ENCODE data around the gene OR14C36. TPM values are rescaled to one million over a fixed set of nuclear protein-coding genes. Genes with fewer than 3 reads are reported as not detected.
"Not testable (repeated sequence)": the region's sequence is repeated elsewhere in the genome, so short reads cannot be mapped to it uniquely, and the experiment has no call there.

The OR14C36 gene
- total RNA-seq, 2 experiments from 2014 or later: not detected

DNA sequence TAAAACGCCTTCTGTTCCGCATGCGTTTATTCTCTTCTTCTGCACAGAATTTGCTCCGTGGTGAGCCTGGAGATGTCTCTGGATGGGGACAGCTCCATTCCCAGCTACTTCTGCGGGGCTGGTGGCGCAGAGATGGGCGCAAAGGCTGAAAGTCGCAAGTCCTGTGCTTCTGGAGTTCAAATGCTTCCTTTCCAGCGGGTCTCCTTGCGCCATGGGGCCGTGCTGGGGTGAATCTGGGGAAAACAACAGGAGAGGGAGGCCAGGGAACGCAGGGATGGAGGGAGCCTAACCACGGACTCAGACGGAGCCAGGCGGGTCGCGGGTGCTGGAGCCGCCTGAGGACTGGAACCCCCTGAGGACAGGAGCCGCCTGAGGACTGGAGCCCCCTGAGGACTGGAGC lies 42.5 kb upstream of the OR14C36 start:
- Histone ChIP-seq H3K4me2 (ENCODE audit: low read length) (no peak overlapping the region), H3K36me3 (ENCODE audit: insufficient read depth, low read length) (no peaks in the 10 kb centered on the region), H3K9me2 (ENCODE audit: insufficient read depth, low read length) (no peaks in the 10 kb centered on the region), H4K20me1 (ENCODE audit: insufficient read depth, low read length) (no peaks in the 10 kb centered on the region), H3K4me1 (ENCODE audit: insufficient read depth, low read length, poor library complexity, severe bottlenecking) (no peaks in the 10 kb centered on the region), H2AFZ (ENCODE audit: low read length) (no peak overlapping the region), H3K4me3 (ENCODE audit: low read depth, low read length, poor library complexity, severe bottlenecking) (no peak overlapping the region), H3K79me2 (ENCODE audit: insufficient read depth, low read depth, low read length) (no peaks in the 10 kb centered on the region), H3K9me3 (ENCODE audit: low read length) (no peaks in the 10 kb centered on the region), H3K27ac (ENCODE audit: low read depth, low read length, poor library complexity, severe bottlenecking) (no peak overlapping the region)
- ChIA-PET POLR2A (no interaction called here), CTCF (ENCODE audit: unreplicated experiment) (no interaction called here)
- no TSS peak for BruUV-seq (replicated peaks)
- intact Hi-C loops (cut with micrococcal nuclease; ENCODE audit: unreplicated experiment): no loop called here
- TF ChIP-seq, protein P1, sequence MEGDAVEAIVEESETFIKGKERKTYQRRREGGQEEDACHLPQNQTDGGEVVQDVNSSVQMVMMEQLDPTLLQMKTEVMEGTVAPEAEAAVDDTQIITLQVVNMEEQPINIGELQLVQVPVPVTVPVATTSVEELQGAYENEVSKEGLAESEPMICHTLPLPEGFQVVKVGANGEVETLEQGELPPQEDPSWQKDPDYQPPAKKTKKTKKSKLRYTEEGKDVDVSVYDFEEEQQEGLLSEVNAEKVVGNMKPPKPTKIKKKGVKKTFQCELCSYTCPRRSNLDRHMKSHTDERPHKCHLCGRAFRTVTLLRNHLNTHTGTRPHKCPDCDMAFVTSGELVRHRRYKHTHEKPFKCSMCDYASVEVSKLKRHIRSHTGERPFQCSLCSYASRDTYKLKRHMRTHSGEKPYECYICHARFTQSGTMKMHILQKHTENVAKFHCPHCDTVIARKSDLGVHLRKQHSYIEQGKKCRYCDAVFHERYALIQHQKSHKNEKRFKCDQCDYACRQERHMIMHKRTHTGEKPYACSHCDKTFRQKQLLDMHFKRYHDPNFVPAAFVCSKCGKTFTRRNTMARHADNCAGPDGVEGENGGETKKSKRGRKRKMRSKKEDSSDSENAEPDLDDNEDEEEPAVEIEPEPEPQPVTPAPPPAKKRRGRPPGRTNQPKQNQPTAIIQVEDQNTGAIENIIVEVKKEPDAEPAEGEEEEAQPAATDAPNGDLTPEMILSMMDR (conservative IDR thresholded peaks at IDR 0.05; ENCODE audit: low read length): no peak
- TF ChIP-seq EZH2phosphoT487 (IDR thresholded peaks at IDR 0.05; ENCODE audit: borderline replicate concordance, low read depth, low read length): no peak
- no peak for DNase-seq (ENCODE audit: low spot score)

DNA sequence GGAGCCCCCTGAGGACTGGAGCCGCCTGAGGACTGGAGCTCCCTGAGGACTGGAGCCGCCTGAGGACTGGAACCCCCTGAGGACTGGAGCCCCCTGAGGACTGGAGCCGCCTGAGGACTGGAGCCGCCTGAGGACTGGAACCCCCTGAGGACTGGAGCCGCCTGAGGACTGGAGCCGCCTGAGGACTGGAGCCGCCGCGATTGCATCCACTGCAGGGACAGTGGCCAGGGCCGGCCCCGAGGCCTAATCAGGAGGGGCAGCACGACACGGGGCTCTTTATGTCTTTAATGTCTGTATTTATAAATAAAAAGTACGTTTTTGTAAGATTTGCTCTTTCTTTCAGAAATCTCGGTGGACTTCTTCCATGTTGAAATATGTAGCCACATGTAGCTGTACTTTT lies 41.8 kb upstream of the OR14C36 start:
- H3K4me1 ChIP-seq (ENCODE audit: insufficient read depth, low read length, poor library complexity, severe bottlenecking); H3K4me3 ChIP-seq (ENCODE audit: low read depth, low read length, poor library complexity, severe bottlenecking); DNase-seq (ENCODE audit: low spot score); H3K4me2 ChIP-seq (ENCODE audit: low read length); H3K36me3 ChIP-seq (ENCODE audit: insufficient read depth, low read length); H3K27ac ChIP-seq (ENCODE audit: low read depth, low read length, poor library complexity, severe bottlenecking); CTCF ChIA-PET (ENCODE audit: unreplicated experiment); intact Hi-C loops (cut with micrococcal nuclease; ENCODE audit: unreplicated experiment); H3K9me3 ChIP-seq (ENCODE audit: low read length); BruUV-seq (replicated peaks); H4K20me1 ChIP-seq (ENCODE audit: insufficient read depth, low read length); H3K79me2 ChIP-seq (ENCODE audit: insufficient read depth, low read depth, low read length); POLR2A ChIA-PET; H3K9me2 ChIP-seq (ENCODE audit: insufficient read depth, low read length); H2AFZ ChIP-seq (ENCODE audit: low read length): not testable (repeated sequence)

DNA sequence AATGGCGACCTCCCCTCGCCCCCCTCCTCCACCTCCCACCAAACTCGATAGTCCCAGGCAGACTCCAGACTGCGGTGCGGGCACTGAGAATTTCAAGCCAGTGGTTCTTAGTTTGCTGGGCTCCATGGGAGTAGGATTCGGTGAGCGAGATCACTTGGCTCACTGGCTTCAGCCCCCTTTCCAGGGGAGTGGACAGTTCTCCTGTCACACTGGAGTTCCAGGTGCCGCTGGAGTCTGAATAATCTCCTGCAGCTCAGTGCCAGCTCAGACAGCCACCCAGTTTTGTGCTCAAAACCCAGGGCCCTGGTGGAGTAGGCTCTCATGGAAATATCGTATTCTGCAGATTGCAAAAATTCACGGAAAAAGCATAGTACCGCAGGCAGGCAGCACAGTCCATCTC lies 31.8 kb upstream of the OR14C36 start:
- H3K79me2 ChIP-seq (ENCODE audit: insufficient read depth, low read depth, low read length): no peaks in the 10 kb centered on the region
- POLR2A ChIA-PET: no interaction called here

More for the DNA sequence above, 31.8 kb upstream of the OR14C36 start:
- BruUV-seq (replicated peaks): no TSS peak
- no peak for DNase-seq (ENCODE audit: low spot score)
- no peak overlapping the region for H3K27ac ChIP-seq (ENCODE audit: low read depth, low read length, poor library complexity, severe bottlenecking)
- no peak for TF ChIP-seq EZH2phosphoT487 (IDR thresholded peaks at IDR 0.05; ENCODE audit: borderline replicate concordance, low read depth, low read length)
- TF ChIP-seq, protein P1 (conservative IDR thresholded peaks at IDR 0.05; ENCODE audit: low read length): no peak
- no peaks in the 10 kb centered on the region for H3K9me2 ChIP-seq (ENCODE audit: insufficient read depth, low read length)
- H3K9me3 ChIP-seq (ENCODE audit: low read length): no peaks in the 10 kb centered on the region
- H3K4me2 ChIP-seq (ENCODE audit: low read length): no peak overlapping the region
- H3K4me1 ChIP-seq (ENCODE audit: insufficient read depth, low read length, poor library complexity, severe bottlenecking): no peaks in the 10 kb centered on the region
- intact Hi-C loops (cut with micrococcal nuclease; ENCODE audit: unreplicated experiment): no loop called here
- H3K4me3 ChIP-seq (ENCODE audit: low read depth, low read length, poor library complexity, severe bottlenecking): no peak overlapping the region
- H2AFZ ChIP-seq (ENCODE audit: low read length): no peak overlapping the region
- CTCF ChIA-PET (ENCODE audit: unreplicated experiment): no interaction called here
- no peaks in the 10 kb centered on the region for H3K36me3 ChIP-seq (ENCODE audit: insufficient read depth, low read length)
- no peaks in the 10 kb centered on the region for H4K20me1 ChIP-seq (ENCODE audit: insufficient read depth, low read length)

All from OCI-LY7 (cell line).